Esophagus muscularis mucosa (tissue), 4 donors: ENCODE results near the gene PLAAT1. TPM values are rescaled to one million over a fixed set of nuclear protein-coding genes. Genes with fewer than 3 reads are reported as not detected.

ENCODE experiments used
- DNase-seq: peaks from one replicate; pipeline ENCODE4 v3.0.0-alpha.2; 2017; ENCODE audit errors: extremely low spot score
- H3K27ac ChIP-seq, 4 donors: fragments of 200-600 bp; sonication (generic); replicated peaks in 1 of 4; 1 replicate in 3 of 4; 2 replicates in 1 of 4; pipeline ENCODE4 v1.5.1; 2016 to 2019; ENCODE audit warnings: mild to moderate bottlenecking in 1 of 4
- H3K27me3 ChIP-seq, 4 donors: fragments of 200-600 bp; sonication (generic); one replicate each; pipeline versions ENCODE4 v1.5.1 to v1.6.0; 2016 to 2019
- H3K36me3 ChIP-seq, 4 donors: fragments of 200-600 bp; sonication (generic); one replicate each; pipeline ENCODE4 v1.5.1; 2016 to 2019
- H3K4me1 ChIP-seq, 4 donors: fragments of 200-600 bp; sonication (generic); one replicate each; pipeline ENCODE4 v1.5.1; 2016 to 2019
- H3K4me3 ChIP-seq, 4 donors: fragments of 200-600 bp; sonication (generic); 1 replicate in 2 of 4; 2 replicates in 2 of 4; pipeline ENCODE4 v1.5.1; 2016 to 2019; ENCODE audit warnings: mild to moderate bottlenecking in 4 of 4, moderate library complexity in 1 of 4
- H3K9me3 ChIP-seq, 4 donors: fragments of 200-600 bp; sonication (generic); 1 replicate in 3 of 4; 2 replicates in 1 of 4; pipeline ENCODE4 v1.5.1; 2016 to 2019
- EP300 ChIP-seq: sonication (generic); formaldehyde crosslinking; IDR thresholded peaks from one replicate; pipeline ENCODE4 v1.6.1; 2017; ENCODE audit warnings: antibody characterized with exemption
- POLR2A ChIP-seq: fragments of 450-650 bp; IDR thresholded peaks from one replicate; pipeline ENCODE4 v1.6.1; 2017; ENCODE audit warnings: antibody characterized with exemption, moderate library complexity, mild to moderate bottlenecking, low read depth
- POLR2AphosphoS5 ChIP-seq, 2 donors: sonication (generic); formaldehyde crosslinking; IDR thresholded peaks; one replicate each; pipeline ENCODE4 v1.6.1; 2017; ENCODE audit warnings: antibody characterized with exemption in 2 of 2
- WGBS: methylation state at CpG from one replicate; pipeline ENCODE4 v1.1.5; 2018; 5-methylcytosine and 5-hydroxymethylcytosine counted together
- intact Hi-C: fragments of 100-400 bp; cut with DNase I; formaldehyde crosslinking; loops from one replicate; pipeline ENCODE4 v1.15.1; 2023
- total RNA-seq, 4 donors: library from RNA; depleted of rRNA; stranded (reverse); fragments of >200 nt; gene quantifications; one replicate each; pipeline versions ENCODE4 v1.1.0 to v1.2.1, GENCODE V29; 2016
- TF ChIP-seq, protein P1 (sequence below), 3 experiments: fragments of 200-600 bp in 2 of 3; fragments of 450-650 bp in 1 of 3; sonication (generic) in 2 of 3; IDR thresholded peaks; one replicate each; pipeline ENCODE4 v1.5.1; 2017 to 2019; ENCODE audit warnings: antibody characterized with exemption in 3 of 3, mild to moderate bottlenecking in 2 of 3, moderate library complexity in 1 of 3

Gene PLAAT1
- total RNA-seq, 4 donors from 2014 or later = 0.84 to 1.3 (median 0.99) TPM; not detected in 1

DNA sequence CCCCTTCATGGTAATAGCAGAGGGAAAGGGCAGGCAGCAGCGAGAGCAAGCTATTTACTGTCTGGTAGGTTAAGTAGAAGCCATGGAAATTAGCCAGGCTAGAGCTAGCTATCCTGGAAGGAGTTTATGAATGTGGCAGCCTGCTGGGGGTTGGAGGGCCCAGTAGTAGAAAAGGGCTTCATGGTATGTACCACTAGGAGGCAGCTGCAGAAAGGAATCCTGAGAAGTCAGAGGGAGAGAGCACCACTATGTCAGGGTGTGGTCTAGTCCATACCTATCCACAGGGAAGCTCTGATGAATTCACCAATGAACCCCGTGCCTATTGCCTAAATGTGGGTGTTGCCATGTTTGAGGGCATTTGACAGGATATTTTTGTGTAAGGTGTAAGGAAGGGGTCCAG is 55.0 kb downstream of the PLAAT1 start:
- H3K4me3 ChIP-seq = no peak overlapping the region
- WGBS = 81% methylated on average over 2 of the region's 2 CpGs
- intact Hi-C loops = no loop called here
- no peaks in the 10 kb centered on the region for H3K27me3 ChIP-seq
- H3K36me3 ChIP-seq = no peaks in the 10 kb centered on the region
- H3K4me1 ChIP-seq = no peaks in the 10 kb centered on the region
- TF ChIP-seq EP300 = no peak
- no peak overlapping the region for H3K27ac ChIP-seq
- peaks cover 0 to 14% (median 4%) of the 10 kb centered on the region in 4 donors for H3K9me3 ChIP-seq
- DNase-seq = no peak

DNA sequence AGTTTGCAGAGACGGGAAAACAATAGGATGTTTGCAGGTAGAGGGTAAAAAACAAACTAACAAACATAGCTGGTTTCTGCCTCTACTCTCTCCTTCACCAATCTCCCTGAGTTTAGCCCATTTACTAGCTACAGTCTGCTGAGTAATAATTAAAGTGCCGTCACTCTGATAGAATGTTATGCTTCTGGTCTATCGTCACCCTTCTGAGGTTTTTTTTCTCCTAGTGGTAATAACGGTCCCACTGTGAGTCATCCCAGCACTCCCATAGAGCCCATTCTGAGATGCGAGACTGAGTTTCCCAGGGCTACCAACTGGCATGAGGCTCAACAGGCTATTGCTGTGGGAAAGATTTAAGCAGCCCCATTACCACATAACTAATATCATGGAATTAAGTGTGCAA is 56.4 kb downstream of the PLAAT1 start:
- no peaks in the 10 kb centered on the region for H3K27me3 ChIP-seq
- H3K4me1 ChIP-seq = no peaks in the 10 kb centered on the region
- no peaks in the 10 kb centered on the region for H3K36me3 ChIP-seq
- H3K4me3 ChIP-seq = no peak overlapping the region
- intact Hi-C loops = no loop called here
- peaks cover 0 to 4% (median 0%) of the 10 kb centered on the region in 4 donors for H3K9me3 ChIP-seq
- TF ChIP-seq, protein P1, sequence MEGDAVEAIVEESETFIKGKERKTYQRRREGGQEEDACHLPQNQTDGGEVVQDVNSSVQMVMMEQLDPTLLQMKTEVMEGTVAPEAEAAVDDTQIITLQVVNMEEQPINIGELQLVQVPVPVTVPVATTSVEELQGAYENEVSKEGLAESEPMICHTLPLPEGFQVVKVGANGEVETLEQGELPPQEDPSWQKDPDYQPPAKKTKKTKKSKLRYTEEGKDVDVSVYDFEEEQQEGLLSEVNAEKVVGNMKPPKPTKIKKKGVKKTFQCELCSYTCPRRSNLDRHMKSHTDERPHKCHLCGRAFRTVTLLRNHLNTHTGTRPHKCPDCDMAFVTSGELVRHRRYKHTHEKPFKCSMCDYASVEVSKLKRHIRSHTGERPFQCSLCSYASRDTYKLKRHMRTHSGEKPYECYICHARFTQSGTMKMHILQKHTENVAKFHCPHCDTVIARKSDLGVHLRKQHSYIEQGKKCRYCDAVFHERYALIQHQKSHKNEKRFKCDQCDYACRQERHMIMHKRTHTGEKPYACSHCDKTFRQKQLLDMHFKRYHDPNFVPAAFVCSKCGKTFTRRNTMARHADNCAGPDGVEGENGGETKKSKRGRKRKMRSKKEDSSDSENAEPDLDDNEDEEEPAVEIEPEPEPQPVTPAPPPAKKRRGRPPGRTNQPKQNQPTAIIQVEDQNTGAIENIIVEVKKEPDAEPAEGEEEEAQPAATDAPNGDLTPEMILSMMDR (IDR thresholded peaks at IDR 0.05) = no peak
- no peak for TF ChIP-seq POLR2AphosphoS5 (IDR thresholded peaks at IDR 0.05)
- no peak for TF ChIP-seq POLR2A
- TF ChIP-seq EP300 = no peak
- no peak for DNase-seq
- WGBS = 81% methylated on average over 5 of the region's 5 CpGs
- H3K27ac ChIP-seq = no peak overlapping the region

DNA sequence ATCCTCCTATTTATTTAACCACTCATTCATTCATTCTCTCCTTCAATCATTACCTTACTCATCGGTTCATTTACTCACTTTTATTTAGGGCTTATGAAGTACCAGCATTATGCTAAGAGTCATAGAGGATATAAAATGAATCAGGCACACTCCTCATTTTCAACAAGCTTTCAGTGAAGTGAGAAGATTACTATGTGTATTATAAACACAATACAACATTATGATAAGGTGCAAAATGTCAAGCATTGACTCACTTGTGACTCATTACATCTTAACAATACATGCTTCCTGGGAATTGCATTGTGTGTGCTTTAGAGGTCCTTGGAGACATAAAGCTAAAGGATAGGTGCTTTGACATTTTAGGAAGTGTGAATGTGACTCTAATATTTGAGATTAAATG is 60.4 kb downstream of the PLAAT1 start:
- intact Hi-C loops = no loop called here
- no peak overlapping the region for H3K27ac ChIP-seq
- H3K9me3 ChIP-seq = no peaks in the 10 kb centered on the region
- H3K4me1 ChIP-seq = no peaks in the 10 kb centered on the region
- TF ChIP-seq, protein P1 (IDR thresholded peaks at IDR 0.05) = no peak
- TF ChIP-seq POLR2A (no peak), POLR2AphosphoS5 (IDR thresholded peaks at IDR 0.05) (no peak), EP300 (no peak)
- 58% methylated on average over 1 of the region's 1 CpG for WGBS
- H3K27me3 ChIP-seq = no peaks in the 10 kb centered on the region
- H3K36me3 ChIP-seq = no peaks in the 10 kb centered on the region
- H3K4me3 ChIP-seq = no peak overlapping the region
- no peak for DNase-seq

DNA sequence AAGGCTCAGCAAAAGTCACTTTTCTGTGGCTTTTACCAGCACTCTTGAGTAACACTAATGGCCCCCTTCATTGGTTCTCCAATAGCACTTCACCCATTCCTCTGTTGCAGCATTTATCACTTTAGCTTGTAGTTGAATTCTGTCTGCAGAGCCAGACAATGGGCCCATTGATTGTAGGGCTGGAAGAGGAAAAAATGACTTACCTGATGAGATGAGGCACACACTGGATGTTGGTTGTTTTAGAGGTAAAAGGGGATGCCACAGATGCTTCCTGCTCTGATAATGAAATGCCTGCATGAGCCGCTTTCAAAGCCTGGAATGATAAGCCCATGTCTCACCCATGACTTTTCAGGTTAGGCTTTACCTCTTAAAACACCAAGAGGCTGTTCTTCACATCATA is 64.3 kb downstream of the PLAAT1 start:
- no peaks in the 10 kb centered on the region for H3K36me3 ChIP-seq
- no peaks in the 10 kb centered on the region for H3K9me3 ChIP-seq
- intact Hi-C loops = no loop called here
- no peak overlapping the region for H3K27ac ChIP-seq
- H3K27me3 ChIP-seq = no peaks in the 10 kb centered on the region
- TF ChIP-seq POLR2AphosphoS5 (IDR thresholded peaks at IDR 0.05) = no peak
- no peak for TF ChIP-seq EP300
- TF ChIP-seq POLR2A = no peak
- TF ChIP-seq, protein P1 (IDR thresholded peaks at IDR 0.05) = no peak
- no peaks in the 10 kb centered on the region for H3K4me1 ChIP-seq
- 70% methylated on average over 1 of the region's 1 CpG for WGBS
- no peak for DNase-seq
- no peak overlapping the region for H3K4me3 ChIP-seq

DNA sequence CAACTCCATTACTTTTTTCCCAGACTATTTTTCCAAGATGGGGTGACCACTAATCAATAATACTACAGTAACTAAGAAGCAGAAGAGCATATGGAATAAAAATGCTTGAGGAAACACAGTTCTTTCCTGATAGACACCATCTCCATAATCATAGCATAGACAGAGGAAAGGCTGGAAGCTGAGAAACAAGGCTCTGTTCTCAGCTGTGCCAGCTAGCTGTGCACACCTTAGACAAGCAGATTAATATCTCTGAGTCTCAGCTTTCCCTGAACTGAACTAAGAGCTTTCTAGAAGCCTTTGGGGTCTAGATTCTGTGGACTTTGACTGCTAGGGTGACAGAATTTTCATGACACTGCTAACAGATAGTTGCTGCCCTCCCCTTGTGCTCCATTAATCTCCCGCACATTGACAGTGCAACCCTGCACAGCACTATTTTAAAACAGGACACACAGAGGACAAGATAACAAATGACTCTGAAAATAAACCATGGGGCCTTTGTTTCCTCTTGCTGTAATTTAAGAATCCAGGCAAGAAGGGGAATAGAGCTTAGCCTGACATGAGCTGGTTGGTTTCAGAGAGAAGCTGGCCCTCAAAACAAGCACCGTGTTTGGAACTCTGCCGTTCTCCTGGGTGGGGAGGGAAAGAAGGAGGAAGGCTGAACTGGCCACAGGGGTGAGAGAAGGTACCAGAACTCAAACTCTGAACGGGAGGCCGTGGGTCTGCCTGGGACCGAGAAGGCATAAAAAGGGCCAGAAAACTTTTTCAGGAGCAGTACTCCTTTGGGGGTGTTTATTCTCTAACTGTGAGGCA is 70.1 kb downstream of the PLAAT1 start:
- TF ChIP-seq POLR2A (no peak), POLR2AphosphoS5 (IDR thresholded peaks at IDR 0.05) (no peak), EP300 (no peak)
- TF ChIP-seq, protein P1 (IDR thresholded peaks at IDR 0.05) = no peak
- DNase-seq = no peak
- no peak overlapping the region for H3K27ac ChIP-seq
- H3K27me3 ChIP-seq = no peaks in the 10 kb centered on the region
- H3K36me3 ChIP-seq = no peaks in the 10 kb centered on the region
- no peaks in the 10 kb centered on the region for H3K9me3 ChIP-seq
- WGBS = 29% methylated on average over 6 of the region's 6 CpGs
- H3K4me1 ChIP-seq = peaks cover 0 to 11% (median 9%) of the 10 kb centered on the region in 4 donors
- intact Hi-C loops = no loop called here
- no peak overlapping the region for H3K4me3 ChIP-seq
